ENCODE measurements around the gene ZNF648.

- TF ChIP-seq POLR2AphosphoS5 (IDR thresholded peaks at IDR 0.05; ENCODE audit: low read depth, low read length), result no peak
- TF ChIP-seq REST (IDR thresholded peaks at IDR 0.05; ENCODE audit: insufficient read depth in 1 of 2, low read depth in 2 of 2, low read length in 2 of 2), result no peak
Observed at GRCh38 chr1:182029379-182030331, 31.9 kb downstream of the ZNF648 start.

Data from PFSK-1 (cell line).